LNCaP clone FGC (cell line): ENCODE results near the gene KRT16.
"Not testable (repeated sequence)": the region's sequence is repeated elsewhere in the genome, so short reads cannot be mapped to it uniquely, and the experiment has no call there.

ENCODE experiments used
- DNase-seq: peaks from one replicate; pipeline ENCODE4 v3.0.0-alpha.2; 2011; ENCODE audit warnings: low read depth
- H3K4me3 ChIP-seq: 2 replicates; pipeline ENCODE4 v1.5.1; 2011; ENCODE audit warnings: mild to moderate bottlenecking, low read depth, low read length, control low read depth
- CTCF ChIP-seq: IDR thresholded peaks from 2 replicates; pipeline ENCODE4 v1.5.1; 2012; ENCODE audit warnings: mild to moderate bottlenecking; ENCODE audit not compliant: control insufficient read depth, insufficient read depth; ENCODE audit errors: extremely low read depth

Gene KRT16

GRCh38 chr17:41585301-41586056 lies 27.1 kb downstream of the KRT16 start:
- no peak overlapping the region for H3K4me3 ChIP-seq
- TF ChIP-seq CTCF, result no peak

GRCh38 chr17:41584331-41584927 lies 28.1 kb downstream of the KRT16 start:
- H3K4me3 ChIP-seq, DNase-seq: not testable (repeated sequence)

More at GRCh38 chr17:41585301-41586056, 27.1 kb downstream of the KRT16 start:
- DNase-seq, result no peak

- TF ChIP-seq CTCF, result peak; percentile 46
- H3K4me3 ChIP-seq, result no peak overlapping the region
- peak; percentile 48 for DNase-seq
These were observed 29.1 kb downstream of the KRT16 start for GRCh38 chr17:41583137-41584127.

GRCh38 chr17:41582061-41582968 lies 30.3 kb downstream of the KRT16 start:
- H3K4me3 ChIP-seq, DNase-seq: not testable (repeated sequence)

GRCh38 chr17:41581366-41582060 lies 31.1 kb downstream of the KRT16 start:
- no peak overlapping the region for H3K4me3 ChIP-seq
- TF ChIP-seq CTCF, result no peak
- no peak for DNase-seq

GRCh38 chr17:41580687-41581365 lies 31.7 kb downstream of the KRT16 start:
- no peak overlapping the region for H3K4me3 ChIP-seq
- no peak for TF ChIP-seq CTCF
- no peak for DNase-seq
